ENCODE data around the gene HMGA1.
A peak's percentile ranks its signal among the peaks of the same experiment; 100 is the strongest.

Gene HMGA1

DNA sequence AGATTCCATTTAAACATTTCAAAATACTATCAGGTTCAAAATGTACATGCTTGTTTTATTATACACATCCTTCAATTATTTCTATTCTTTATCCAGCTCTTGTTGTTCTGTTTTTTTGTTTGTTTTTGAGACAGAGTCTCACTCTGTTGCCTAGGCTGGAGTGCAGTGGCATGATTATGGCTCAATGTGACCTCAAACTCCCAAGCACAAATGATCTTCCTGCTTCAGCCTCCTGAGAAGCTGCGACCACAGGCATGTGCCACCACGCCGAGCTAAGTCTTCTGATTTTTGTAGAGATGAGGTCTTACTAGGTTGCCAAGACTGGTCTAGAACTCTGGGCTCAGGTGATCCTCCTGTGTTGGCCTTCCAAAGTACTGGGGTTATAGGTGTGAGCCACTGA is 56.3 kb downstream of the HMGA1 start:
- TF ChIP-seq, protein P1, sequence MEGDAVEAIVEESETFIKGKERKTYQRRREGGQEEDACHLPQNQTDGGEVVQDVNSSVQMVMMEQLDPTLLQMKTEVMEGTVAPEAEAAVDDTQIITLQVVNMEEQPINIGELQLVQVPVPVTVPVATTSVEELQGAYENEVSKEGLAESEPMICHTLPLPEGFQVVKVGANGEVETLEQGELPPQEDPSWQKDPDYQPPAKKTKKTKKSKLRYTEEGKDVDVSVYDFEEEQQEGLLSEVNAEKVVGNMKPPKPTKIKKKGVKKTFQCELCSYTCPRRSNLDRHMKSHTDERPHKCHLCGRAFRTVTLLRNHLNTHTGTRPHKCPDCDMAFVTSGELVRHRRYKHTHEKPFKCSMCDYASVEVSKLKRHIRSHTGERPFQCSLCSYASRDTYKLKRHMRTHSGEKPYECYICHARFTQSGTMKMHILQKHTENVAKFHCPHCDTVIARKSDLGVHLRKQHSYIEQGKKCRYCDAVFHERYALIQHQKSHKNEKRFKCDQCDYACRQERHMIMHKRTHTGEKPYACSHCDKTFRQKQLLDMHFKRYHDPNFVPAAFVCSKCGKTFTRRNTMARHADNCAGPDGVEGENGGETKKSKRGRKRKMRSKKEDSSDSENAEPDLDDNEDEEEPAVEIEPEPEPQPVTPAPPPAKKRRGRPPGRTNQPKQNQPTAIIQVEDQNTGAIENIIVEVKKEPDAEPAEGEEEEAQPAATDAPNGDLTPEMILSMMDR (IDR thresholded peaks at IDR 0.05; ENCODE audit: low read length, missing control alignments) = no peak

DNA sequence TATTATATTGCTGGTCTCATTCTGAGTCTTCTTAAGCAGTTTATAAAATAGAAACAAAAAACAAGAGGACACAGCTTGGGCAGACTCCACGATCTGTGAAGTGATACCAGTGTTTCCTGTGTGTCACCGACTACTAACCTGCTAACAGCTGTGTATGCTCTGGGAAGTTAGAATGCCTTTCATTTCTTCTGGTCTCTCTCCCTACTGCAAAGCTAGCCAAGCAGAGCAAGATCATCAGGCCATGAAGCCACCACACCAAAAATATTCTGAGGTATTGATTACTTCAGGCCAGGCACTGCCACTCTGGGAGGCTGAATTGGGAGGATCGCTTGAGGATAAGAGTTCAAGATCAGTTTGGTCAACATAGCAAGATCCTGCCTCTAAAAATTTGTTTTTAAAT is 59.0 kb downstream of the HMGA1 start:
- DNase-seq (ENCODE audit: low read depth) = peak; percentile 26
- TF ChIP-seq, protein P1 (IDR thresholded peaks at IDR 0.05; ENCODE audit: low read length, missing control alignments) = no peak
- H3K4me3 ChIP-seq (replicated peaks; ENCODE audit: low read depth, low read length) = no peak overlapping the region

More for the DNA sequence above, 56.3 kb downstream of the HMGA1 start:
- no peak overlapping the region for H3K4me3 ChIP-seq (replicated peaks; ENCODE audit: low read depth, low read length)
- DNase-seq (ENCODE audit: low read depth) = no peak
